Parathyroid adenoma (tissue), 2 donors: Measurements from ENCODE around the gene CEP250.

Experiments used
- H2AFZ ChIP-seq: fragments of 300-600 bp; sonication (generic); one replicate; pipeline ENCODE4 v1.7.0; 2017; ENCODE audit warnings: antibody characterized with exemption, mild to moderate bottlenecking
- H3K27ac ChIP-seq: fragments of 300-600 bp; sonication (generic); one replicate; pipeline ENCODE4 v1.7.0; 2017
- H3K27me3 ChIP-seq: fragments of 300-600 bp; sonication (generic); one replicate; pipeline ENCODE4 v1.7.0; 2017; ENCODE audit warnings: low read length; ENCODE audit not compliant: control insufficient read depth, insufficient read depth
- H3K36me3 ChIP-seq: fragments of 300-600 bp; sonication (generic); one replicate; pipeline ENCODE4 v1.7.0; 2017; ENCODE audit warnings: low read length; ENCODE audit not compliant: control insufficient read depth, insufficient read depth
- H3K4me1 ChIP-seq: fragments of 300-600 bp; sonication (generic); one replicate; pipeline ENCODE4 v1.7.0; 2017; ENCODE audit warnings: control low read depth
- H3K4me2 ChIP-seq: fragments of 300-600 bp; sonication (generic); one replicate; pipeline ENCODE4 v1.7.0; 2017; ENCODE audit warnings: low read length
- H3K4me3 ChIP-seq: fragments of 300-600 bp; sonication (generic); one replicate; pipeline ENCODE4 v1.7.0; 2017; ENCODE audit warnings: low read depth, low read length
- H3K79me2 ChIP-seq: fragments of 300-600 bp; sonication (generic); one replicate; pipeline ENCODE4 v1.7.0; 2017; ENCODE audit warnings: control low read depth
- H3K9ac ChIP-seq: fragments of 300-600 bp; sonication (generic); one replicate; pipeline ENCODE4 v1.7.0; 2017; ENCODE audit warnings: mild to moderate bottlenecking
- H3K9me3 ChIP-seq: fragments of 300-600 bp; sonication (generic); one replicate; pipeline ENCODE4 v1.7.0; 2017; ENCODE audit warnings: low read length; ENCODE audit not compliant: control insufficient read depth
- CTCF ChIP-seq: fragments of 300-600 bp; sonication (generic); IDR thresholded peaks from one replicate; pipeline ENCODE4 v1.7.0; 2017; ENCODE audit warnings: antibody characterized with exemption, mild to moderate bottlenecking
- donor health status: primary hyperparathyroidism.

The CEP250 gene

GRCh38 chr20:35478804-35479472 lies 23.5 kb downstream of the CEP250 start:
- H2AFZ ChIP-seq: no peak overlapping the region
- H3K4me2 ChIP-seq: no peak overlapping the region
- H3K4me1 ChIP-seq: no peaks in the 10 kb centered on the region
- no peaks in the 10 kb centered on the region for H3K9me3 ChIP-seq
- TF ChIP-seq CTCF: no peak
- no peak overlapping the region for H3K4me3 ChIP-seq
- H3K27me3 ChIP-seq: no peaks in the 10 kb centered on the region
- no peaks in the 10 kb centered on the region for H3K79me2 ChIP-seq
- no peaks in the 10 kb centered on the region for H3K36me3 ChIP-seq
- H3K27ac ChIP-seq: no peak overlapping the region
- H3K9ac ChIP-seq: no peak overlapping the region

- no peaks in the 10 kb centered on the region for H3K27me3 ChIP-seq
- no peak overlapping the region for H3K4me2 ChIP-seq
- no peak overlapping the region for H3K27ac ChIP-seq
- no peak overlapping the region for H2AFZ ChIP-seq
- no peaks in the 10 kb centered on the region for H3K79me2 ChIP-seq
- no peak overlapping the region for H3K4me3 ChIP-seq
- H3K36me3 ChIP-seq: no peaks in the 10 kb centered on the region
- no peak for TF ChIP-seq CTCF
- H3K9ac ChIP-seq: no peak overlapping the region
- no peaks in the 10 kb centered on the region for H3K9me3 ChIP-seq
- no peaks in the 10 kb centered on the region for H3K4me1 ChIP-seq
Observed at GRCh38 chr20:35479798-35480197, 24.4 kb downstream of the CEP250 start.

GRCh38 chr20:35487479-35487878 lies 32.1 kb downstream of the CEP250 start:
- H3K4me3 ChIP-seq: no peak overlapping the region
- no peak overlapping the region for H3K27ac ChIP-seq
- H3K9ac ChIP-seq: no peak overlapping the region
- no peak overlapping the region for H3K4me2 ChIP-seq
- no peaks in the 10 kb centered on the region for H3K4me1 ChIP-seq
- no peaks in the 10 kb centered on the region for H3K9me3 ChIP-seq
- H3K36me3 ChIP-seq: no peaks in the 10 kb centered on the region
- no peaks in the 10 kb centered on the region for H3K27me3 ChIP-seq
- H3K79me2 ChIP-seq: no peaks in the 10 kb centered on the region
- no peak overlapping the region for H2AFZ ChIP-seq
- no peak for TF ChIP-seq CTCF

GRCh38 chr20:35489717-35490116 lies 34.3 kb downstream of the CEP250 start:
- H3K4me3 ChIP-seq: no peak overlapping the region
- H3K4me1 ChIP-seq: no peaks in the 10 kb centered on the region
- H3K4me2 ChIP-seq: no peak overlapping the region
- no peaks in the 10 kb centered on the region for H3K79me2 ChIP-seq
- H3K9me3 ChIP-seq: no peaks in the 10 kb centered on the region
- TF ChIP-seq CTCF: no peak
- no peak overlapping the region for H3K27ac ChIP-seq
- no peak overlapping the region for H3K9ac ChIP-seq
- no peaks in the 10 kb centered on the region for H3K27me3 ChIP-seq
- no peaks in the 10 kb centered on the region for H3K36me3 ChIP-seq
- no peak overlapping the region for H2AFZ ChIP-seq

- Histone ChIP-seq H3K9ac (no peak overlapping the region), H3K4me1 (no peaks in the 10 kb centered on the region), H3K4me2 (no peak overlapping the region), H3K27ac (no peak overlapping the region), H3K36me3 (no peaks in the 10 kb centered on the region), H3K27me3 (no peaks in the 10 kb centered on the region), H2AFZ (no peak overlapping the region), H3K9me3 (no peaks in the 10 kb centered on the region), H3K79me2 (no peaks in the 10 kb centered on the region), H3K4me3 (no peak overlapping the region)
- TF ChIP-seq CTCF: no peak
Observed at GRCh38 chr20:35490736-35491181, 35.4 kb downstream of the CEP250 start.
